ENCODE measurements around the gene OSGEP.

DNA sequence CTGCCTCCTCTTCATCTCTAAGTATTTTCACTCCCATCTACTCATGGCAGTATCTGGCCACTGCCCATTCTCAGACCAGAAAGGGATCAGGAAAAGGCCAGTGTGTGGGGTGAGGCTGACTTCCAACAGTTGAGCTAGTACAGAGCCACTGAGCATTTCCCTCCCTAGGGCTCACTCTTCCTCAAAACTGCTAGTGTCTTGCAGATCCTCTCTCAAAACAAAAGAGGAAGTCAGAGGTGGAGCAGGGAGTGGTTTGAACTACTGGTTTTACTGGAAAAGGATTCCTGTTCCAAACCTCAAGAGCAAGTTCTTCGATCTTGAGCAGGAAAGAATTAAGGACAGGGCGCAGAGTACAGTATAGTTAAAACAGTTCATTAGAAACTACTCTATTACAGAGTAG lies 39.0 kb upstream of the OSGEP start:
- TF ChIP-seq, protein P1, sequence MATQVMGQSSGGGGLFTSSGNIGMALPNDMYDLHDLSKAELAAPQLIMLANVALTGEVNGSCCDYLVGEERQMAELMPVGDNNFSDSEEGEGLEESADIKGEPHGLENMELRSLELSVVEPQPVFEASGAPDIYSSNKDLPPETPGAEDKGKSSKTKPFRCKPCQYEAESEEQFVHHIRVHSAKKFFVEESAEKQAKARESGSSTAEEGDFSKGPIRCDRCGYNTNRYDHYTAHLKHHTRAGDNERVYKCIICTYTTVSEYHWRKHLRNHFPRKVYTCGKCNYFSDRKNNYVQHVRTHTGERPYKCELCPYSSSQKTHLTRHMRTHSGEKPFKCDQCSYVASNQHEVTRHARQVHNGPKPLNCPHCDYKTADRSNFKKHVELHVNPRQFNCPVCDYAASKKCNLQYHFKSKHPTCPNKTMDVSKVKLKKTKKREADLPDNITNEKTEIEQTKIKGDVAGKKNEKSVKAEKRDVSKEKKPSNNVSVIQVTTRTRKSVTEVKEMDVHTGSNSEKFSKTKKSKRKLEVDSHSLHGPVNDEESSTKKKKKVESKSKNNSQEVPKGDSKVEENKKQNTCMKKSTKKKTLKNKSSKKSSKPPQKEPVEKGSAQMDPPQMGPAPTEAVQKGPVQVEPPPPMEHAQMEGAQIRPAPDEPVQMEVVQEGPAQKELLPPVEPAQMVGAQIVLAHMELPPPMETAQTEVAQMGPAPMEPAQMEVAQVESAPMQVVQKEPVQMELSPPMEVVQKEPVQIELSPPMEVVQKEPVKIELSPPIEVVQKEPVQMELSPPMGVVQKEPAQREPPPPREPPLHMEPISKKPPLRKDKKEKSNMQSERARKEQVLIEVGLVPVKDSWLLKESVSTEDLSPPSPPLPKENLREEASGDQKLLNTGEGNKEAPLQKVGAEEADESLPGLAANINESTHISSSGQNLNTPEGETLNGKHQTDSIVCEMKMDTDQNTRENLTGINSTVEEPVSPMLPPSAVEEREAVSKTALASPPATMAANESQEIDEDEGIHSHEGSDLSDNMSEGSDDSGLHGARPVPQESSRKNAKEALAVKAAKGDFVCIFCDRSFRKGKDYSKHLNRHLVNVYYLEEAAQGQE (IDR thresholded peaks at IDR 0.05; ENCODE audit: low read depth): no peak
- TF ChIP-seq EP300 (IDR thresholded peaks at IDR 0.05; ENCODE audit: borderline replicate concordance): no peak
- TF ChIP-seq, protein P2, sequence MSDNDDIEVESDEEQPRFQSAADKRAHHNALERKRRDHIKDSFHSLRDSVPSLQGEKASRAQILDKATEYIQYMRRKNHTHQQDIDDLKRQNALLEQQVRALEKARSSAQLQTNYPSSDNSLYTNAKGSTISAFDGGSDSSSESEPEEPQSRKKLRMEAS (IDR thresholded peaks at IDR 0.05): no peak
- TF ChIP-seq TEAD4 (IDR thresholded peaks at IDR 0.05): no peak
- no peak for TF ChIP-seq NFIC (IDR thresholded peaks at IDR 0.05)
- no peak for TF ChIP-seq USF1 (IDR thresholded peaks at IDR 0.05)
- no peak for TF ChIP-seq YY1 (IDR thresholded peaks at IDR 0.05; ENCODE audit: low read depth)
- no peak for TF ChIP-seq CREB1 (IDR thresholded peaks at IDR 0.05; ENCODE audit: low read depth)
